ENCODE data around the gene EGFL7.
A peak's percentile ranks its signal among the peaks of the same experiment; 100 is the strongest.

The EGFL7 gene

DNA sequence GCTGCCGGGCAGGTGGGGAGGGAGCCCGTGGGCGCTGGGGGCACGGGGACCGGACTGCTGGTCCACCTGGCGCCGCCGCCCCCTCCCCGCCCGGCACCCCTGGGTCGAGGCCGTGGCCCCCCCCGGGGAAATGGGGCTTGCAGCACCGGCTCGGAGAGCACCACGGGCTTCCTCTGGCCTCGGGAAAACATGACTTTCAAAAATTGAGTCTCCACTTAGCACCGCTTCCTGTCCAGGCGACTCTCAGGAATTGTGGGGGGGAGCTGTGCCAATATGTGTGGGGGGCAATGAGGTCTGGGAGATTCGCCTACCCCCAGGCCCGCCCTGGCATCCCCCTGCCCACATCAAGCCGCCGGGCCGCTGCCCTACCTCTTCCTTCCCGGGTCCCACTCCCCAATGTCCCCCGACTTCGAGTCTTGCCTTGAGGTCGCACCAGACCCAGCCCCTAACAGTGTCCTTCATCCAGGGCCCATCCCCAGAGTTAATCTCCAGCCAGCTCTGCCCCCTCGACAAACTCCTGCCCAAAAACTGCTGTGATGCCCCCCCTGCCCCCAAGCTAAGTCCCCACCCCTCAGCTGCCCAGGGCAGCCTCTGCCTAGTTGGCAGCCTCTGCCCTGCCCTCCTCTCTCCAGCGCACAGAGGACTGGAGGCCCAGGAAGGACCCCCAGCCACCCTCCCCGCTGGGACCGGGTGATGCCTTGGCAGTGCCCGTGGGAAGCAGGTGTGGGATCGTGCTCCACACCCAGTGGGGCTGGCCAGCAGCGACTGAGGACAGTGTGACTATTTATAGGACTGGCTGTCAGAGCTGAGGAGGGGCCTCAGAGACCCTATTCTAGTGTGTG lies 3.9 kb downstream of the EGFL7 start (continued):
- TF ChIP-seq ZNF596 (tag by site-specific recombination; IDR thresholded peaks at IDR 0.05) (no peak), ZFP37 (tag by site-specific recombination; IDR thresholded peaks at IDR 0.05) (no peak), GLI4 (tag by site-specific recombination; IDR thresholded peaks at IDR 0.05) (no peak), ZNF624 (tag by site-specific recombination; IDR thresholded peaks at IDR 0.05) (no peak), GLIS1 (tag by site-specific recombination; IDR thresholded peaks at IDR 0.05) (0 out of 2 replicates have a peak, but pooled peaks have one; percentile 14), ZBTB8A (tag by site-specific recombination; IDR thresholded peaks at IDR 0.05) (no peak), HIC1 (tag by site-specific recombination; IDR thresholded peaks at IDR 0.05) (peak; percentile 54), SP2 (tag by site-specific recombination; IDR thresholded peaks at IDR 0.05) (0 out of 2 replicates have a peak, but pooled peaks have one; percentile 2), ZNF621 (tag by site-specific recombination; IDR thresholded peaks at IDR 0.05) (no peak), ZIC2 (tag by site-specific recombination; IDR thresholded peaks at IDR 0.05) (0 out of 2 replicates have a peak, but pooled peaks have one; percentile 10), ZNF843 (tag by site-specific recombination; IDR thresholded peaks at IDR 0.05) (no peak), MYNN (tag by site-specific recombination; IDR thresholded peaks at IDR 0.05; ENCODE audit: borderline replicate concordance) (no peak), ZNF2 (tag by site-specific recombination; IDR thresholded peaks at IDR 0.05) (no peak), PATZ1 (tag by site-specific recombination; IDR thresholded peaks at IDR 0.05) (peak; percentile 68), ZSCAN23 (tag by site-specific recombination; IDR thresholded peaks at IDR 0.05) (no peak), ZBTB10 (tag by site-specific recombination; IDR thresholded peaks at IDR 0.05) (peak; percentile 45; the same call in 1 of the 2 replicates), YY2 (tag by site-specific recombination; IDR thresholded peaks at IDR 0.05) (no peak), ZNF248 (tag by site-specific recombination; IDR thresholded peaks at IDR 0.05) (no peak), ZNF600 (tag by site-specific recombination; IDR thresholded peaks at IDR 0.05) (no peak), ZNF350 (tag by site-specific recombination; IDR thresholded peaks at IDR 0.05) (no peak), ZNF394 (tag by site-specific recombination; IDR thresholded peaks at IDR 0.05; ENCODE audit: borderline replicate concordance) (no peak), ZNF555 (tag by site-specific recombination; conservative IDR thresholded peaks at IDR 0.05) (no peak)
- TF ChIP-seq, protein P1, sequence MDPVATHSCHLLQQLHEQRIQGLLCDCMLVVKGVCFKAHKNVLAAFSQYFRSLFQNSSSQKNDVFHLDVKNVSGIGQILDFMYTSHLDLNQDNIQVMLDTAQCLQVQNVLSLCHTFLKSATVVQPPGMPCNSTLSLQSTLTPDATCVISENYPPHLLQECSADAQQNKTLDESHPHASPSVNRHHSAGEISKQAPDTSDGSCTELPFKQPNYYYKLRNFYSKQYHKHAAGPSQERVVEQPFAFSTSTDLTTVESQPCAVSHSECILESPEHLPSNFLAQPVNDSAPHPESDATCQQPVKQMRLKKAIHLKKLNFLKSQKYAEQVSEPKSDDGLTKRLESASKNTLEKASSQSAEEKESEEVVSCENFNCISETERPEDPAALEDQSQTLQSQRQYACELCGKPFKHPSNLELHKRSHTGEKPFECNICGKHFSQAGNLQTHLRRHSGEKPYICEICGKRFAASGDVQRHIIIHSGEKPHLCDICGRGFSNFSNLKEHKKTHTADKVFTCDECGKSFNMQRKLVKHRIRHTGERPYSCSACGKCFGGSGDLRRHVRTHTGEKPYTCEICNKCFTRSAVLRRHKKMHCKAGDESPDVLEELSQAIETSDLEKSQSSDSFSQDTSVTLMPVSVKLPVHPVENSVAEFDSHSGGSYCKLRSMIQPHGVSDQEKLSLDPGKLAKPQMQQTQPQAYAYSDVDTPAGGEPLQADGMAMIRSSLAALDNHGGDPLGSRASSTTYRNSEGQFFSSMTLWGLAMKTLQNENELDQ (tag by site-specific recombination; IDR thresholded peaks at IDR 0.05; ENCODE audit: low read depth): no peak
- TF ChIP-seq, protein P2, sequence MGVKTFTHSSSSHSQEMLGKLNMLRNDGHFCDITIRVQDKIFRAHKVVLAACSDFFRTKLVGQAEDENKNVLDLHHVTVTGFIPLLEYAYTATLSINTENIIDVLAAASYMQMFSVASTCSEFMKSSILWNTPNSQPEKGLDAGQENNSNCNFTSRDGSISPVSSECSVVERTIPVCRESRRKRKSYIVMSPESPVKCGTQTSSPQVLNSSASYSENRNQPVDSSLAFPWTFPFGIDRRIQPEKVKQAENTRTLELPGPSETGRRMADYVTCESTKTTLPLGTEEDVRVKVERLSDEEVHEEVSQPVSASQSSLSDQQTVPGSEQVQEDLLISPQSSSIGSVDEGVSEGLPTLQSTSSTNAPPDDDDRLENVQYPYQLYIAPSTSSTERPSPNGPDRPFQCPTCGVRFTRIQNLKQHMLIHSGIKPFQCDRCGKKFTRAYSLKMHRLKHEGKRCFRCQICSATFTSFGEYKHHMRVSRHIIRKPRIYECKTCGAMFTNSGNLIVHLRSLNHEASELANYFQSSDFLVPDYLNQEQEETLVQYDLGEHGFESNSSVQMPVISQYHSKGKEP (tag by site-specific recombination; IDR thresholded peaks at IDR 0.05): no peak
- TF ChIP-seq, protein P3, sequence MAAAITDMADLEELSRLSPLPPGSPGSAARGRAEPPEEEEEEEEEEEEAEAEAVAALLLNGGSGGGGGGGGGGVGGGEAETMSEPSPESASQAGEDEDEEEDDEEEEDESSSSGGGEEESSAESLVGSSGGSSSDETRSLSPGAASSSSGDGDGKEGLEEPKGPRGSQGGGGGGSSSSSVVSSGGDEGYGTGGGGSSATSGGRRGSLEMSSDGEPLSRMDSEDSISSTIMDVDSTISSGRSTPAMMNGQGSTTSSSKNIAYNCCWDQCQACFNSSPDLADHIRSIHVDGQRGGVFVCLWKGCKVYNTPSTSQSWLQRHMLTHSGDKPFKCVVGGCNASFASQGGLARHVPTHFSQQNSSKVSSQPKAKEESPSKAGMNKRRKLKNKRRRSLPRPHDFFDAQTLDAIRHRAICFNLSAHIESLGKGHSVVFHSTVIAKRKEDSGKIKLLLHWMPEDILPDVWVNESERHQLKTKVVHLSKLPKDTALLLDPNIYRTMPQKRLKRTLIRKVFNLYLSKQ (tag by site-specific recombination; IDR thresholded peaks at IDR 0.05; ENCODE audit: borderline replicate concordance): no peak
- TF ChIP-seq, protein P4, sequence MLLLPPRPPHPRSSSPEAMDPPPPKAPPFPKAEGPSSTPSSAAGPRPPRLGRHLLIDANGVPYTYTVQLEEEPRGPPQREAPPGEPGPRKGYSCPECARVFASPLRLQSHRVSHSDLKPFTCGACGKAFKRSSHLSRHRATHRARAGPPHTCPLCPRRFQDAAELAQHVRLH (tag by site-specific recombination; IDR thresholded peaks at IDR 0.05): no peak

All from HEK293 (cell line).